SU-DHL-6 (cell line): ENCODE results near the gene GFER.

Source experiments
- H2AFZ ChIP-seq: fragments of 200-600 bp; sonication (generic); 2 replicates; pipeline ENCODE4 v1.6.1; 2014; ENCODE audit warnings: low read depth, mild to moderate bottlenecking, moderate library complexity, mixed read lengths, antibody characterized with exemption, low read length; ENCODE audit not compliant: severe bottlenecking
- H3F3A ChIP-seq: fragments of 200-600 bp; shearing (Covaris generic); 2 replicates; pipeline ENCODE4 v1.6.0; 2016; ENCODE audit warnings: antibody characterized with exemption, mild to moderate bottlenecking; ENCODE audit not compliant: insufficient read depth
- H3K27ac ChIP-seq: fragments of 200-600 bp; sonication (generic); 2 replicates; pipeline ENCODE4 v1.5.1; 2016; ENCODE audit warnings: low read depth, mild to moderate bottlenecking, low read length, moderate library complexity, mixed read lengths
- H3K27me3 ChIP-seq: fragments of 200-600 bp; sonication (generic), shearing (Covaris generic); 2 replicates; pipeline ENCODE4 v1.6.0; 2014; ENCODE audit warnings: mild to moderate bottlenecking, low read length
- H3K36me3 ChIP-seq: fragments of 200-600 bp; sonication (generic); 2 replicates; pipeline ENCODE4 v1.6.1; 2014; ENCODE audit warnings: mild to moderate bottlenecking, low read length, mixed read lengths
- H3K4me2 ChIP-seq: fragments of 300-600, 200-600 bp; shearing (Covaris generic), sonication (generic); 2 replicates; pipeline ENCODE4 v1.6.0; 2014; ENCODE audit warnings: low read length, low read depth, mild to moderate bottlenecking; ENCODE audit not compliant: poor library complexity, severe bottlenecking
- H3K4me3 ChIP-seq: fragments of 200-600 bp; sonication (generic); 2 replicates; pipeline ENCODE4 v1.5.1; 2014; ENCODE audit warnings: antibody characterized with exemption, low read length, mild to moderate bottlenecking, mixed read lengths; ENCODE audit not compliant: insufficient read depth, poor library complexity, severe bottlenecking
- H3K79me2 ChIP-seq: fragments of 200-600 bp; sonication (generic); 2 replicates; pipeline ENCODE4 v1.6.1; 2014; ENCODE audit warnings: mild to moderate bottlenecking, low read length, moderate library complexity; ENCODE audit not compliant: insufficient read depth
- H3K9ac ChIP-seq: fragments of 200-600 bp; sonication (generic); 2 replicates; pipeline ENCODE4 v1.7.0; 2014; ENCODE audit warnings: mild to moderate bottlenecking, low read length
- H3K9me2 ChIP-seq: fragments of 200-600 bp; sonication (generic); replicated peaks from 2 replicates; pipeline ENCODE4 v1.6.1; 2014; ENCODE audit warnings: low read length; ENCODE audit not compliant: insufficient read depth
- H3K9me3 ChIP-seq: fragments of 200-600 bp; sonication (generic); 2 replicates; pipeline ENCODE4 v1.6.1; 2014; ENCODE audit warnings: low read length, mixed read lengths; ENCODE audit not compliant: insufficient read depth
- H4K20me1 ChIP-seq: fragments of 200-600 bp; sonication (generic); 2 replicates; pipeline ENCODE4 v1.6.1; 2014; ENCODE audit warnings: low read depth, mild to moderate bottlenecking, antibody characterized with exemption, low read length, moderate library complexity, mixed read lengths
- EZH2phosphoT487 ChIP-seq: fragments of 200-600 bp; sonication (generic), shearing (Covaris generic); conservative IDR thresholded peaks from 2 replicates; pipeline ENCODE4 v1.6.1; 2018; ENCODE audit warnings: mild to moderate bottlenecking, antibody characterized with exemption, low read length, moderate library complexity, mixed read lengths
- TF ChIP-seq, protein P1 (sequence below): fragments of 200-600 bp; sonication (generic); IDR thresholded peaks from one replicate; pipeline ENCODE4 v1.5.1; 2017; ENCODE audit warnings: antibody characterized with exemption, mild to moderate bottlenecking, low read length, moderate library complexity; ENCODE audit not compliant: insufficient read depth, poor library complexity, severe bottlenecking

GFER gene

DNA sequence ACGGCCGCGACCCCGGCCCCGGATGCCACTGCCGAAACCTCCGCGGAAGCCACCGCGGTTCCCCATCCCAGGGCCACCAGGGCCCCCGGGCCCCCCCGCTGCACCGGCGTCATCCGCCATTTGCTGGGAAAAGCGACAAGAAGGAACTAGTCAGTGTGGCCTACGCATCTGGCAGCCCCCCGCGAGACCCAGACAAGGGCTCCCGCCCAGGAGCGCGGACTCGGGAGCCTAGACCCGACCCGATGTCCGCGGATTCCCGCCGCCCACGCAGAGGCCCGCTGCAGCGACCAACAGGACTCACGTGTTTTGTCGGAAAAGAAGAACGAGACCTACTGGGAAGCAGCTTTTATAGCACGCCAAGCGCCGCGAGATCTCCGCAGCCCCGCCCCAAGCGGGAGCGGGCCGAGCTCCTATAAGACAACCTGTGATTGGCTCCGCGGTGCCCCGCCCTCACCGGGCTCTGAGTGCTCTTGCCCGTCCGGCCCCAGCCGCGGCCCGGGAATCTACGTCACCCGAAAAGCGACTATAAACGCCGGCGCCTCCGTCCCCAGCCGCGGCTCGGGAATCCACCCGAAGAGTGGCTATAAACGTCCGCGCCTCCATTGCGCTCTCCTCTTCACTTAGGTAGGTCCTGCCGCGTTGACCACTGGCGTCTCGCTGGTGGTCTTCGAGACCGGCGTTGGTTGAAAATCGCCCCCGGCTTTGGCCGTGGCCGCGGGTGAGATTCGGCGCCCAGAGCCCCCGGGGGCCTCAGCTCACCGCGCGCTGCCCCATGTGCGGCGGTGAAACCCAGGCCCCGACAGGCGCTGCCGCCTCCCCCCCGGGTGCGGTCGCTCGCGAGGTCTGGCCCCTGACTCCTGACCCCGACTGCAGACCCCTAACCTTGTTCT is 19.2 kb upstream of the GFER start, which contains the start of gene RPS2:
RPS2 (minus strand) TSS at position 321 of the 890 bp plus-strand sequence; CDS start at position 120, 201 bp downstream.
- H2AFZ ChIP-seq, result peak within 1 kb of the TSS; percentile 13
- no peak for TF ChIP-seq EZH2phosphoT487
- TF ChIP-seq, protein P1, sequence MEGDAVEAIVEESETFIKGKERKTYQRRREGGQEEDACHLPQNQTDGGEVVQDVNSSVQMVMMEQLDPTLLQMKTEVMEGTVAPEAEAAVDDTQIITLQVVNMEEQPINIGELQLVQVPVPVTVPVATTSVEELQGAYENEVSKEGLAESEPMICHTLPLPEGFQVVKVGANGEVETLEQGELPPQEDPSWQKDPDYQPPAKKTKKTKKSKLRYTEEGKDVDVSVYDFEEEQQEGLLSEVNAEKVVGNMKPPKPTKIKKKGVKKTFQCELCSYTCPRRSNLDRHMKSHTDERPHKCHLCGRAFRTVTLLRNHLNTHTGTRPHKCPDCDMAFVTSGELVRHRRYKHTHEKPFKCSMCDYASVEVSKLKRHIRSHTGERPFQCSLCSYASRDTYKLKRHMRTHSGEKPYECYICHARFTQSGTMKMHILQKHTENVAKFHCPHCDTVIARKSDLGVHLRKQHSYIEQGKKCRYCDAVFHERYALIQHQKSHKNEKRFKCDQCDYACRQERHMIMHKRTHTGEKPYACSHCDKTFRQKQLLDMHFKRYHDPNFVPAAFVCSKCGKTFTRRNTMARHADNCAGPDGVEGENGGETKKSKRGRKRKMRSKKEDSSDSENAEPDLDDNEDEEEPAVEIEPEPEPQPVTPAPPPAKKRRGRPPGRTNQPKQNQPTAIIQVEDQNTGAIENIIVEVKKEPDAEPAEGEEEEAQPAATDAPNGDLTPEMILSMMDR, result no peak
- peak within 1 kb of the TSS; percentile 75 for H3K4me3 ChIP-seq
- H3K9me3 ChIP-seq, result no peaks in the 10 kb centered on the region
- peak within 1 kb of the TSS; percentile 98 for H3K9ac ChIP-seq
- H3K27me3 ChIP-seq, result no peaks in the 10 kb centered on the region
- H3K27ac ChIP-seq, result peak within 1 kb of the TSS; percentile 88
- peak within 1 kb of the TSS; percentile 78 for H3K4me2 ChIP-seq
- no peaks in the 10 kb centered on the region for H3K9me2 ChIP-seq
- no peaks in the 10 kb centered on the region for H4K20me1 ChIP-seq
- peaks cover 43% of the 10 kb centered on the region for H3F3A ChIP-seq
- H3K36me3 ChIP-seq, result peaks cover 15% of the 10 kb centered on the region
- peaks cover 36% of the 10 kb centered on the region for H3K79me2 ChIP-seq

DNA sequence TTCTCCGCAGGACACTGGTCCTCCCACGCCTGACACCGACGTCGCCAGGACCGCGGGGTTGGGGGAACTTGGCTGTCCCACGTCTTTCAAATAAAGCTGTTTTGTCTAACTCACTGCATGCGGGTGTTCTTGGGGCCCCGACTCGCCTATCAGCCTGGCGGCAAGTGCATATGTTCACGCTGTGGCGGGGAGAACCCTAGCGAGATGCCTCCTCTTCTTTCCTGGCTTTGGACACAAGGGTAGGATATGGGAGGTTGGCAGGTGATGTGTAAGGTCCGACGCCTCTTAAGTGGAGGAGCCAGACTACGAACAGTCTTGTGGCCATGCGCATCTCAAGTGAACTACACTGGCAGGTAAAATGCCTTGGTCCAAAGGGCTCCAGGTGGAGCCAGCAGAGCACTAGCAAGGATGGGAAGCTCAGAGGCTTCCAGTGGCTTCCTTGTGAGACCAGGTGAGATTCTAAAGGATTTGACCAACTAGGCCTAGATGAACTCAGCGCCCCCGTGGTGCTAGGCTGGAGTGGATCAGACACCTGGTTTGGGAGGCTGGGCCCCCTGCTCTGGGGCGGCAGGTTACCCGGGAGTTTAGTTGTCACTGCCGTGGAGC is 18.5 kb upstream of the GFER start:
- Histone ChIP-seq H3K27me3 (no peaks in the 10 kb centered on the region), H3K9me2 (no peaks in the 10 kb centered on the region), H2AFZ (no peak overlapping the region), H3K9me3 (no peaks in the 10 kb centered on the region), H3F3A (peaks cover 44% of the 10 kb centered on the region), H3K9ac (peak overlapping the region; percentile 98), H3K36me3 (peaks cover 15% of the 10 kb centered on the region), H3K79me2 (peaks cover 30% of the 10 kb centered on the region), H3K4me2 (peak overlapping the region; percentile 71), H4K20me1 (no peaks in the 10 kb centered on the region), H3K4me3 (peak overlapping the region; percentile 75), H3K27ac (peak overlapping the region; percentile 57)
- TF ChIP-seq, protein P1, result no peak
- TF ChIP-seq EZH2phosphoT487, result no peak

DNA sequence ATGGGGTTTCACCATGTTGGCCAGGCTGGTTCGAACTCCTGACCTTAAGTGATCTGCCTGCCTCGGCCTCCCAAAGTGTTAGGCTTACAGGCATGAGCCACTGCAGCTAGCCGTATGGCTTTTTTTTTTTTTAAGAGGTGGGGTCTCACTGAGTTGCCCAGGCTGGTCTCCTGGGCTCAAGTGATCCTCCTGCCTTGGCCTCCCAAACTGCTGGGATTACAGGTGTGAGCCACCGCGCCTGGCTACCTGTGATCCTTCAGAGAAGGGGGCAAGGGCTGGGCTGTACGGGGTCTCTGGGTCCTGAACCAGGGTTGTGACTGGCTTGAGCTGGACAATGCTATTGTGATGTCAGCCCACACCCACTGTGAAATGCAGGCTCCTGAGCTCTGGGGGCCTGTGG is 17.5 kb upstream of the GFER start, which contains the start of gene RNF151:
RNF151 (plus strand) TSS at position 397 of the 400 bp plus-strand sequence. CDS start 26 bp downstream, outside the sequence.
- H3F3A ChIP-seq, result peaks cover 35% of the 10 kb centered on the region
- H3K36me3 ChIP-seq, result peaks cover 15% of the 10 kb centered on the region
- H3K9ac ChIP-seq, result peak within 1 kb of the TSS; percentile 98
- H4K20me1 ChIP-seq, result no peaks in the 10 kb centered on the region
- H3K27ac ChIP-seq, result 0 out of 2 replicates have a peak within 1 kb of the TSS, but pooled peaks have one; percentile 57
- no peak within 1 kb of the TSS for H2AFZ ChIP-seq
- peaks cover 32% of the 10 kb centered on the region for H3K79me2 ChIP-seq
- peak within 1 kb of the TSS; percentile 75 for H3K4me3 ChIP-seq
- no peaks in the 10 kb centered on the region for H3K27me3 ChIP-seq
- TF ChIP-seq, protein P1, result no peak
- TF ChIP-seq EZH2phosphoT487, result no peak
- H3K9me2 ChIP-seq, result no peaks in the 10 kb centered on the region
- H3K9me3 ChIP-seq, result no peaks in the 10 kb centered on the region
- H3K4me2 ChIP-seq, result peak within 1 kb of the TSS; percentile 71
